HG03575 (cell line): ENCODE results near the gene TXNL4A.
"Not testable (repeated sequence)": the region's sequence is repeated elsewhere in the genome, so short reads cannot be mapped to it uniquely, and the experiment has no call there.

ENCODE experiments used
- ATAC-seq: cut with Tn5 transposase; IDR thresholded peaks from one replicate; pipeline ENCODE4 v1.9.1; 2021; ENCODE audit not compliant: unreplicated experiment, insufficient number of reproducible peaks, low FRiP score; ENCODE audit errors: extremely low read depth

TXNL4A gene, protein sequence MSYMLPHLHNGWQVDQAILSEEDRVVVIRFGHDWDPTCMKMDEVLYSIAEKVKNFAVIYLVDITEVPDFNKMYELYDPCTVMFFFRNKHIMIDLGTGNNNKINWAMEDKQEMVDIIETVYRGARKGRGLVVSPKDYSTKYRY

DNA sequence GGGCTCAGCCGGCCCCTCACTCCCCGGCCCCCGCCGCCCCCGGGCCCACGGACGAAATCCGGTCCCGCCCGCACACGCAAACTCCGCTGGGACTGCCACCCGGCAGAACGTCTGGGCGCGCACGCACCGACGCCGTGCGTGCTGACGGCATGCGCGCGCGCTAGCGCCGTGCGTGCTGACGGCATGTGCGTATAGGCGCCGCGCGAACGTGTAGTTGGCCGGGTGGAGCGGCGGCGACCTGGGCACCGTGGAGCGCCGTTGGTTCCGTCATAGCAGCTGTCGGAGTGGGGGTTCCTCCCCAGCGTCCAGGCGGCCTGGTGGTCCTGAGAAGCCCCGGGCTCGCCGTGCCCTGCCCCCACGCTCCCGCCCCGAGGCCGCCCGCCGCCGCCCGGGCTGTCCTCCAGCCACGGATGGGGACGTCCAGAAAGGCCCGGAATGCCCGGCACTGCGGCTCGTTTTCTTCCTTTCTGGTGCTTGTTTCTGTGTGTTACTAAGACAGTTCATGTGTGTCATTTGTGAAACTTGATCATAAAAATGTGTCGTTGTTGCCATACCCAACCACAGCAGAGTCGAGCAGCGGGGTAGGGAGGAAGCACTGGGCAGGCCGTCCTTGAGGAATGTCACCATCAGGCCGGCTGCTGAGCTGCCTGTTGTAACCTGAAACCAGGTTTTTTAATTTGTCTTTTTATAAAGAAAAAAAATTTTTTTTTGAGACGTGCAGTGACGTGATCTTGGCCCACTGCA, at the start of gene TXNL4A:
Gene TXNL4A (minus strand): TSS at position 113 of the 744 bp plus-strand sequence. CDS start 171 bp downstream, outside the sequence.
- ATAC-seq = peak; percentile 77

DNA sequence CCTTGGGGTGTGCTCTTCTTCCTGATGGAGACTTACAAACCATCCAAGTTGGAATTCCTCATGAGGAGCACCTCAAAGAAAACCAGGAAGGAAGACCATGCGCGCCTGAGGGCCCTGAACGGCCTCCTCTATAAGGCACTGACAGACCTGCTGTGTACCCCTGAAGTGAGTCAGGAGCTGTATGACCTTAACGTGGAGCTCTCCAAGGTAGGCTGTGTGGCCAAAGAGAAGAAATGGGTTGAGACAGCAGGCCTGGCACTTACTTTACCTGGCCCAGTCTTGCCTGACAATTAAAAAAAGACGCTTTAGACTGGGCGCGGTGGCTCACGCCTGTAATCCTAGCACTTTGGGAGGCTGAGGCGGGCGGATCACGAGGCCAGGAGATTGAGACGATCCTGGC, 48.9 kb upstream of the TXNL4A start:
- ATAC-seq = no peak

DNA sequence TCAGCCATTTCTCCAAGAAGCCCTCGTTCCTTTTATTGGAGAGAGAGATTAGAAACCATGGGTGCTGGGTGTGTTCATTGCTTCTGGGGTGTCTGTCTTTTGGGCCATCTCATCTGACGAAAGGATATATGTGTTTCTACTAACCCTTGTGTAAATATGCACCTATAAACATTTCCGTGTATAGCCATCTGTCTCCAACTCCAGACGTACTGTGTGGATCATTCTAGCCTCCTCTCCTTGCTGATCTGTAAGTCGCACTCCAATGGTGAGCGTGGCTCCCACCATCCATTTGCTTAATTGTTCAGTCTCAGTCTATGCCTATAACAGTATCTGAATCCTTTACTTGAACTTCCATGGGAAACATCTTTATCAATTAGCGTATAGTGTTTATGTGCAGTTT, 47.6 kb upstream of the TXNL4A start:
- no peak for ATAC-seq

DNA sequence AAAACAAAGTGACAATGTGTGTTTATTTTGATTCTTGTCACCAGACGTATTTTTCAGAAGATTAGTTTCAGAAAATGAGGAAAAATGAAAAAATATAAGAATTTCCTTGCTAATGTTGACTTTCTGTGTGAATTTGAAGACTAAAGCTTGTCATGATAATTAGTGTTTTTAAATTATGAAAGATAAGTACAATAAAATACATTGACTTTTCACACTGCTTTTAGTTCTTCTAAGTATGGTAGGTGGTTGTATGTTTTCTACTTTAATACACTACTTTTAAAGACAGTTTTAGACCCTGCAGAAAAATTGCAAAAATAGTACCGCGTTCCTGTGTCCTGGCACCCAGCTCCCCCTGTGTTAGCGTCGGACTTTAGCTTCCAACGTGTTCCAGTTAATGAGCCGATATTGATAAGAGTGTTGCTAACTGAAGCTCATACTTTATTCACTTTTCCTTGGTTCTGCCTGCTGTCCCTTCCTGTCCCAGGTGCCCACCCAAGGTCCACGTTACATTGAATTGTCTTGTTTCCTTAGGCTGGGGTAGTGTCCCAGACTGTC, 46.6 kb upstream of the TXNL4A start:
- ATAC-seq = no peak

DNA sequence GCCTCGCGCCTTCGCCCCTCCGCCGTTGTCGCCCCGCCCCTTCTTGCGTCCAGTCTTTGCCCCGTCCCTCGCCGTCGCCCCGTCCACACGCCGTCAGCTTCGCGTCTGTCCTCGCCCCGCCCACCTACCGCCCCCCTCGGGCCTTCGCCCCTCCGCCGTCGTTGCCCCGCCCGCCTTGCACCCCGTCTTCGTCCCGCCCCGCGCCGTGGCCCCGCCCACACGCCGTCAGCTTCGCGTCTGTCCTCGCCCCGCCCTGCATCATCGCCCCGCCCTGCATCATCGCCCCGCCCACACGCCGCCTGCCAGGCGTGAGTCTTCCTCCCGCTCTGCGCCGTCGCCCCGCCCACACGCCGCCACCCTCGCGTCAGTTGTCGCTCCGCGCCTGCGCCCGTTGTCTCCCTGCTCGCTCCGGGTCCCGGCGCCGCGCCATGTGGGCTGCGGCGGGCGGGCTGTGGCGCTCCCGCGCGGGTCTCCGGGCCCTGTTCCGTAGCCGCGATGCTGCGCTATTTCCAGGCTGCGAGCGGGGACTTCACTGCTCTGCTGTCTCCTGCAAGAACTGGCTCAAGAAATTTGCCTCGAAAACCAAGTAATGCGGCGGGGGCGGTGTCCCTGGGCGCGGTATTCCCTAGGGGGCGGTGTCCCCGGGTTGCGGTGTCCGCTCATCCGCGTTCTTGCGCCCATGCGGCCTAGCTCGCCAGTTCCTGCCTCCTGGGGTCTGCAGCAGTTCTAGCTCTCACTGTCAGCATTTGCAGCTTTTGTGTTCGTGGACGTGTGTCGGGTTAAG, 45.9 kb upstream of the TXNL4A start, which contains the start of gene RBFA:
Gene RBFA (plus strand): TSS at position 367 of the 784 bp plus-strand sequence. CDS start 62 bp downstream, at position 429.
- ATAC-seq = peak; percentile 1

DNA sequence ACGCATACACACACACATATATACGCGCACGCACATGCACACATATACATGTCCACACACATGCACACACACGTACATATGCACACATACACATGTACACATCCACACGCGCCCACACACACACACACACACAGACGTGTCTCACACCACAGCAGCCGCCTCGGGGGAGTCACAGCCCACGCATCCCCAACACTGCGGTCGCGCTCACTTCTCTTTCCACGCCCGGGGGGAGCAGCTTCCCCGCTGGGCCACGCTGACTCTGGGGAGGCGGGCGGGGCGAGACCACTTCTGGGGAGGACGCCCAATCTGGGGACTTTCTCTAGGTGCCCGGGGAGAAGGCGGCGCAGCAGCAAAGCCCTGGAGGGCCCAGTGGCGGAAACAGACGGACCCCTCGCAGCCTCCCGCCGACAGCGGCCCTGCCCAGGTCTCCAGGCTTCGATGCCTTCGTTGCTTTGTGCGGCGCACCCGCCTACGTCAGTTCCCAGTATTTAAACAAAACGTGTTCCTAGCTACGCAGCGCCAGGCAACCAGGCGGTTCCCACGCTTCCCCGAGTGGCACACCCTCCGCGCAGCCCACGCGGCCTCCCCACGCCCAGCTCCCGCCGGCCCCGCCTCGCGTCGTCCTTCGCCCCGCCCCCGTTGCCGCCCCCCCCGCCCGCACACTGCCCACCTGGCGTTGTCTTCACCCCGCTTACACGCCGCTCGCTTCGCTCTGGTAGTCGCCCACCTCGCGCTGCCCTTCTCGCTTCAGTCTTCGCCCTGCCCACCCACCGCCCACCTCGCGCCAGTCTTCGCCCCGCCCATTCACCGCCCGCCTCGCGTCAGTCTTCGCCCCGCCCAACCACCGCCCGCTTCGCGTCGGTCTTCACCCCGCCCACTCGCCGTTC, 45.1 kb upstream of the TXNL4A start:
- peak; percentile 38 for ATAC-seq

DNA sequence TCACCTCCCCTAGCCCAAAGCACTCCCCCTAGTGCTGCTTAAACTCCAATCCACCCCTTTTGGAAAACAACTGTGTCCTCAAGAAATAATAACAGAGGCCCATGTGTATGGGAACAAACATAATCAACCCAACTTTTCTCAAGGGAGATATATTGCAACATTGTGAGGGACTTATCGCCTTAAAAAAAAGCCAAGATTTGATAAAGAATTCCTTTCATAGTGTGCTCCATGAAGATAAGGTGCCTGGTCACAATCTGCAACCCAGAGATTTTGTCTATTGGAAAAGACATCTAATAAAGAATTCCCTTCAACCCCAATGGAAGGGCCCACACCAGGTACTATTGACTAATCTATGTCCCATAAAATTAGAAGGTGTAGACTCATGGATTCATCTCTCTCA, 41.3 kb upstream of the TXNL4A start:
- ATAC-seq = no peak

DNA sequence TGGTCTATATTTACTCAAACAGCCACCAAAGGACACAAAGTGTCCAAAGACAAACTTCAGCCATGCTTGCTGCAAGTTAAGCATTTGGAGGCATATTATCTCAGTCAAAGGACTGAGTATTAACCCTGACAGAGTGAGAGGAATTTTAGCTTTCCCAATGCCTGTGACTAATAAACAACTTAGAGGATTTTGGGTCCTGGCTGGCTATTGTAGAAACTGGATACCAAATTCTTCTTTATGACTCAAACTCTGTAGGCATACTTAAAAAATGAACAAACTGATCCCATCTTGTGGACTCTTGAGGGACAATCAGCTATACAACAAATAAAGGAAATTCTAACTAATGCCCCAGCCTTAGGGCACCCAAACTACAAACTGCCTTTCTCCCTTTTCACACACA, 39.4 kb upstream of the TXNL4A start:
- ATAC-seq = not testable (repeated sequence)

DNA sequence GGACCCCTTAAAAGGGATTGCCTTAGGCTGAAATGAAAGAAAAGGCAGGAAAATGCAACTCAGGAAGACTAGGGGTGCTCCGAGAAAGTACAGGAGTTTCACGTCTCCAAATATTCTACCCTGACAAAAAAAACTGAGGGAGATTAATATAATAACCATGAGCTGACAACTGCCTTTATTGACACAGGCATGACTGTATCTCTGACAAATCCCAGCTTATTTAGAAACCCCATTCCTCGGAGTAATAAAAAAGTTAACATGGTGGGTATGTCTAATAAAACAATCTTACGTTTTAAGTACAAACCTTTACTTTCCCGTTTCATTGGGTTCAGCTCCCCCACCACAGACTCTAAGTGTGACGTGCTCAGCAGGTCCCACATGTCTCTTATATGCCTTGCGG, 38.0 kb upstream of the TXNL4A start:
- ATAC-seq = no peak

DNA sequence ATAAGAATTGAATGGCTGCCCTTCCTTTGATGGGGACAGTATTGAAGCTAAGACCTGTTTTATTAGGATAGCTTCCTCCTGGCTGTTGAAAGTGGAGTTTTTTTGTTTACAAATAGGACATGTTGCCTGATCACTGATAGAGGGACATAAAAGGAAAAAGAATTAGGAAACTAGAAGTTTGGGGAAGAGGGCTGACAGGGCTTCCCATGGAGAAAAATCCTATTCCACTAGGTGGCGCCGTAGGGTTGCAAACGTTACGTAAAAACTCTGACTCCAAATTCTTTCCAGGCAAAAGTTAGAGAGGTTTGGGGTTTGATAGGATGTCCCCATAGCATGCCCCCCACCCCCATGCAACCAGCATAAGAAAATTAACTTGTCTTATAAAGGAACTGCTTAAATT, 34.8 kb upstream of the TXNL4A start:
- no peak for ATAC-seq

DNA sequence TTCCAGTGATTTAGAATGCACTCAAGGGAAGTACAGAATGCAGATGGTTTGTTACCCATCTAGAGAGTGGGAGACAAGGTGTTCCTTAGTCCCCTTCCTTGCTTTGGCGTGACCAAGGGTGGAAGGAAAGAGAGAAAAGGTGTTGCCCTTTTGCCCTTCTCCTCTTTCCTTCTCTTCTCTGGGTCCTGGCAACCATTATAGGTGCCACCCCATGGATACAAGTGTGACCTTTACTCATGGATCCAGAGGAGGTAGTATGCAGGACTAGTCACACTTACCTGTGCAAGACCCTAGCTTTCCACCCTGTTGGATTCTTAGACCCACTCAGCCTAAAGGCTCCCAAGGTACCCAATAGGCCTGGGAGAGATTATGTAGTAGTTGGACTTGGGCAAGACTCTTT, 34.2 kb upstream of the TXNL4A start:
- ATAC-seq = no peak

DNA sequence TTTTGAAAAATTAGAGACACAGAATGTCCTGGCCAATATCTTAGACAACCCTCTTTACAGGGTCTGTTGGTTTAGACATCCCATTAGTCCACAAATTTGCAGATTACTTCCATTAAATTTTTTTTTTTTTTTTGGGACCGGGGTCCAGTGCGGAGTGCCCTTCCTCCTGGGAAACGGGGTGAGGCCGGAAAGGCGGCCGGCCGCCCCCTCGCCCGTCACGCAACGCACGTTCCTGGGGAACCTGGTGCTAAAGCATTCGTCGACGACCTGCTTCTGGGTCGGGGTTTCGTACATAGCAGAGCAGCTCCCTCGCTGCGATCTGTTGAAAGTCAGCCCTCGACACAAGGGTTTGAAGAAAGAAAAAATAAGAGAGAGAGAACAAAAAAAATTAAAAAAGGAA, 24.4 kb upstream of the TXNL4A start:
- ATAC-seq = no peak

DNA sequence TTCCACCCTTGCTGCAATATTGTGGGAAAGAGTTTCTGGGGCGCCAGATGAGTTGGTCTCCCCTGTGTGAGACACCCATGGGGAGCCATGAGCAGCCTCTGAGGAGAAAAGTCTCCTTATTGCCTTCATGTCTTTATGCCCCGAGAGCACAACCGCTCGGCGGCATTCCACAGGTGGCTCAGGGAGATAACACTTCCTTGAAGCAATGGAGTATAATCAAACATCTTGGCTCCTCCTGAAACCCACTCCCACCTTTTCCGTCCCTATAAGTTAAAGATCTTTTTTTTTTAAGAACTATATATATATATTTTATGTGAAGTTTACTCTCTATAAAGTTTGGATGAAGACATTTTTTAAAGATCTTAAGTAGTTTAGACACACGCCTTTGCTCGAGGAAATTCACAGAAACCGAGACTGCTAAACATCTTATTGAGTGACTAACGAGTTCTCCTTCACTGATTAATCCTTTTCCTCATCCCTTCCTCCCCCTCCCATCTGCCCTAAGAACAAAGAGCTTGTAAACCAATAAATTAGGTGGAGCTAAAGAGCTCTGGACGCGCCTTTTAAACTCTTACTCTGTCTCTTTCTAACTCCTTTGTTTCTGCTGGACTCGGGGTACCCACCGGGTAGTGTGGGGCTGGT, 23.3 kb upstream of the TXNL4A start:
- not testable (repeated sequence) for ATAC-seq

DNA sequence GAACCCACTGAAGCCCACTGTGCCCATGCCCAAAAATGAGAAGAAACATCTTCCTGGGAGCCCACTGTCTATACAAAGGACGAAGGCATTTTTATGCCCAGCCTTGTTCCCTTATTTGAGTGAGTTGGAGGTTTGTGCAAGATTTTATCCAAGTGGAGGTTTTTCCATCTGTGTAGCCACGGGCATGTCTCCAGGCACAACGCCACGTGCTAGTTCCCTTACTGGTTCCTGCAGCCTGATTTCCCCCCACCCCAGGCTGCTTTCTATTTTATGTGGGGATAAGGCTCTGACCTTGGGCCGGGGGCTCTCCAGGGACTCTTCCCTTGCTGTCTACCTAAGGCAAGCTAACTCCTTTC, 22.2 kb upstream of the TXNL4A start:
- no peak for ATAC-seq

DNA sequence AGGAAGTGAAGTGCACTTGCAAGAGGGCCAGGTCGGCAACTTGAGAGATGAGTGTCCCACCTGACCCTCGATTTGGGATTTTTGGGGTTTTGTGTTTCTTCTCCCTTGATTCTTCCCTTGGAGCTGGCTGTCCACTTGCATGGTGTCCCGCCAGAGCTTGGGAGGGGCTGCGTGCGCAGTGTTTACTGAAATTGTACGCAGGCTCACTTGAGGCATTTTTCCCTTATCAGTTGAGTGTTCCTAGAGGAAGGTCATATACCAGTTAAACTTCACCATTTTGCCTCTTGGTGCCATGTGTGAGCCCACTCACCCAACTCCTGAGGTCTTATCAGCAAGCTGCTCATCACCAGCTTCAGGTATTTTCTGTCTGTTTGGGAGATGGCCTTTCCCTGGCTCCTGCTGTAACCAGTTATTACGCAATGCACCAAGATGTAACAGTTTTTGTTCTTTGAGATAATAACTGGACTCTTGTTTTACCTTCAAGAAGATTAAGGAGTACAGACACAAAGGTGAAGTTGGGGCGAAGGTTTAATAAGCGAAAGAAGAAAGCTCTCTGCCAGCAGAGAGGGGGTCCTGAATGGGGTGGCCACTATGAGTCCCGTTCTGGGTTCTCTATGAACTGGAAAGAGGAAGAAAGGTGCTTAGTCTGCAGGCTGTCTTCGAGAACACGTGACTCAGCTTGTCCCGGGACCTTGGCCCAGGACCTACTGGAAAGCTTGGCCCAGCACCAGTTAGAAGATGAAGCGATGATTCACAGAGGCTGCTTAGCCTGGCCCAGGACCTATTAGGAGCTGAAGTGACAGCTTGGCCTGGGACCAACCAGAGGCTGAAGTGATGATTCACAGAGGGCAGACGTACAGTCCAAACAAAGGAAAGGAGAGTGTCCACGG, 21.5 kb upstream of the TXNL4A start:
- ATAC-seq = no peak

DNA sequence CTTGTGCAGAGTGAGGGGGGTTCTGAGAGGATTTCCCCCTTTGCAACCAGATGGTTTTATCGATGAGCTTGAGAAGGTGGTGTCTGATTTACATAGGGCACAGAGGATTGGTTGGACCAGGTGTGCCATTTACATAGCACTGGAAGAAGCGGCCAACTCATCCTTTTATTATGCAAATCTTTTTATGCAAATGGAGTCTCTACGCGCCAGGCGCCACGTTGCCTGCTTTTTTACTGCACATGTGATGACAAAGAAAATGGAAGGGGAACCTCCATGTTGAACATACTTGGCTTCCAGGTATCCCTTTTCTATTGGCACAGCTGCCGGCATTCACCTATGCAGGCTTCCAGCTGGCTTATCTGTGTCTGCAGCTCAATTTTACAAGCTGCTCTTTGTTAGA, 18.4 kb upstream of the TXNL4A start:
- ATAC-seq = no peak

DNA sequence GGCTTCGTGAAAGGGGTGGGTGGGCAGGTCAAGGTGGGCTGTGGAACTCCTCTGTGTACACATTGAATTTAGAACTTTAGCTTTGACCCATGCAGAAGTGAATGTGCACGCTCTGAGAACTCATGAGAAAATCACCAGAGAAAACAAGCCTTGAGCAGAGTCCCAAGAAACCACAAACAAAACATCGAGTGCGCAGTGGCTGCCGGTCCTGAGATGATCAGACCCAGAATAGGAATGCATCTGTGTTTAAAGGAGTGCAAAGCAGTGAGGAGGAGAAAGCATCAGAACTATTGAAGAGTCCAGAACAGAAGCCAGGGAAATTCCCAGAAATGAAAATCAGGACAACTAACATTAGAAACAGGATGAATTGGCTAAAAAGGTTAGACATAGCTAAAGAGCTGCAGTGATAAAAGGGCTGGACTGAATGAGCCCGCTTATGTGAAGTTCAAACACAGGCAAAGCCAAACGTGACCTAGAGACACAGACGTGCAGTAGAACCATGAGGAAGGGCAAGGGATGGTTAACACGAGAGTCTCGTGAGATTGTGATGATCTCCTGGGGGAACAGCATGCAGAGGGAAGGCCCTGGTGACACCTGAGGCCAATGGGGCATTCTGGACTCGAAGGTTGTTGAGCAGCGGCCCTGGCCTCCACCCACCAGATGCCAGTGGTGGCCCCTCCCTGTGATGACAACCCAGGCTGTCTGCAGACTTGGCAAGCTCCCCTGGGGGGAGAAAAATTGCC, 16.4 kb upstream of the TXNL4A start:
- no peak for ATAC-seq
